Mammary epithelial cell (primary cell): ENCODE data around the gene GNAL.

Experiments used
- CTCF ChIP-seq, 2 donors: IDR thresholded peaks in 1 of 2; conservative IDR thresholded peaks in 1 of 2; 2 replicates each; pipeline ENCODE4 v1.5.1; 2011 to 2012; ENCODE audit warnings: inconsistent platforms in 2 of 2, low read length in 2 of 2, mild to moderate bottlenecking in 2 of 2, control low read depth in 1 of 2, low read depth in 1 of 2; ENCODE audit not compliant: insufficient read depth in 1 of 2; ENCODE audit errors: extremely low read depth in 1 of 2
- EZH2 ChIP-seq: IDR thresholded peaks from 2 replicates; pipeline ENCODE4 v1.6.1; 2012; ENCODE audit warnings: low read length, inconsistent platforms, borderline replicate concordance

GRCh38 chr18:11866329-11866728, 177.3 kb downstream of the GNAL start:
- TF ChIP-seq EZH2: no peak
- TF ChIP-seq CTCF (conservative IDR thresholded peaks at IDR 0.05 in 1 of 2, IDR thresholded peaks at IDR 0.05 in 1 of 2; ENCODE audit: extremely low read depth in 1 of 2, insufficient read depth in 1 of 2, low read depth in 1 of 2, low read length in 2 of 2): no peak
